ENCODE data around the gene CNST.

DNA sequence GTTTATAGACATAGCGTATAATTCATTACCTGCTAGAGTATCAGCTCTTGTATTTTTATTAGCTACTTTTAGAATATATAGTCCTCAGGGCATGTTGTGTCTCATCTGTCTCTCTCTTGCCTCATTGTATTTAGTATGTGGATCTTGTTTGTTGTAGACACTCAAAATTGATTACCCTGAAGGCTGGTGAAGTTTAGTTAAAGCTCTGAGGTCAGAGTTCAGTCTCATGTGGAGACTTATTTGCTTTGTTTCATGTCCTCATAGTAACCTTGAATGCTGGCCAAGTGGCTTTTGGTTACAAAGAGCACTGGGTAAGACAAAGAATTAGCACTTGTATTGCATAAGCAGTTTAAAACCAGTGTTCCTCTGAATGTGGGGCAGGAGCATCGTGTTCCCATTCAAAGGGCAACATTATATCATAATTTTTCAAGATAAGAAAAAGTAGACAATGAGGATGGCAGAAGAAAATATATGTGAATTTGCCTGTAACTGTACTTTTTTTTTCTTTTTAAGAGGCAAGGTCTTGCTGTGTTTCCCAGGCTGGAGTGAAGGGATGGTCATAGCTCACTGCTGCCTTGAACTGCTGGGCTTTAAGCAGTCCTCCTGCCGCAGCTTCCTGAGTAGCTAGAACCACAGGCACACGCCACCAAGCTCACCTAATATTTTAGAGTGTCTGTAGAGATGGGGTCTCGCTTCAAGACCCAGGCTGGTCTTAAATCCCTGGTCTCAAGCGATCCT is 17.4 kb downstream of the CNST start:
- TF ChIP-seq, protein P1, sequence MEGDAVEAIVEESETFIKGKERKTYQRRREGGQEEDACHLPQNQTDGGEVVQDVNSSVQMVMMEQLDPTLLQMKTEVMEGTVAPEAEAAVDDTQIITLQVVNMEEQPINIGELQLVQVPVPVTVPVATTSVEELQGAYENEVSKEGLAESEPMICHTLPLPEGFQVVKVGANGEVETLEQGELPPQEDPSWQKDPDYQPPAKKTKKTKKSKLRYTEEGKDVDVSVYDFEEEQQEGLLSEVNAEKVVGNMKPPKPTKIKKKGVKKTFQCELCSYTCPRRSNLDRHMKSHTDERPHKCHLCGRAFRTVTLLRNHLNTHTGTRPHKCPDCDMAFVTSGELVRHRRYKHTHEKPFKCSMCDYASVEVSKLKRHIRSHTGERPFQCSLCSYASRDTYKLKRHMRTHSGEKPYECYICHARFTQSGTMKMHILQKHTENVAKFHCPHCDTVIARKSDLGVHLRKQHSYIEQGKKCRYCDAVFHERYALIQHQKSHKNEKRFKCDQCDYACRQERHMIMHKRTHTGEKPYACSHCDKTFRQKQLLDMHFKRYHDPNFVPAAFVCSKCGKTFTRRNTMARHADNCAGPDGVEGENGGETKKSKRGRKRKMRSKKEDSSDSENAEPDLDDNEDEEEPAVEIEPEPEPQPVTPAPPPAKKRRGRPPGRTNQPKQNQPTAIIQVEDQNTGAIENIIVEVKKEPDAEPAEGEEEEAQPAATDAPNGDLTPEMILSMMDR (IDR thresholded peaks at IDR 0.05; ENCODE audit: insufficient read depth, low read length, poor library complexity, severe bottlenecking), result no peak
- TF ChIP-seq EZH2phosphoT487 (conservative IDR thresholded peaks at IDR 0.05; ENCODE audit: low read length), result no peak

Measured in SU-DHL-6 (cell line).